GM10847 (cell line): Measurements from ENCODE around the gene EPHA7.

Source experiments
- POLR2A ChIP-seq: IDR thresholded peaks from 2 replicates; pipeline ENCODE4 v1.6.1; 2011; ENCODE audit not compliant: insufficient read length; ENCODE audit errors: extremely low read depth

Gene EPHA7

GRCh38 chr6:93419304-93420162 is at the start of gene EPHA7:
Gene EPHA7, minus strand, starts transcription at chr6:93419559. Its CDS starts 218 bp downstream, at chr6:93419341.
- no peak for TF ChIP-seq POLR2A

- no peak for TF ChIP-seq POLR2A
Observed at GRCh38 chr6:93468291-93468690, 48.9 kb upstream of the EPHA7 start.

- no peak for TF ChIP-seq POLR2A
Observed at GRCh38 chr6:93454533-93454932, 35.2 kb upstream of the EPHA7 start.

- no peak for TF ChIP-seq POLR2A
Observed at GRCh38 chr6:93453956-93454355, 34.6 kb upstream of the EPHA7 start.

GRCh38 chr6:93447874-93448273 is 28.5 kb upstream of the EPHA7 start:
- TF ChIP-seq POLR2A = no peak

DNA sequence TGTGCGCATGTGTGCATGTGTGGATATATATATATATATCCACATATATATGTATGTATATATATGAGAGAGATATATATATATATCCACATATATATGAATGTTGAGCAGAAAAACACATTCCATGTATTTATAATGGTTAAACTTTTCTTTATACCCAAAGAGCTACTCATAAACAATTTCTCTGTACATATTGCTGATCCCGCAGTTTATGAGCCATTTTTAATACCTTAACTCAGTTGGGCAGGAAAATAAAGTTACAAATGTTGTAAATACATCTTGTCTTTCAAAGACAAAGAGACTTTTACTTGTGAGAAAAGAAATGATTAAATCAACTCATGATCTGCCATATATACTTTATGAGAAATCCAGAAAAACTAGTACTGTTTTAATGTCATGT is 18.1 kb upstream of the EPHA7 start:
- no peak for TF ChIP-seq POLR2A

DNA sequence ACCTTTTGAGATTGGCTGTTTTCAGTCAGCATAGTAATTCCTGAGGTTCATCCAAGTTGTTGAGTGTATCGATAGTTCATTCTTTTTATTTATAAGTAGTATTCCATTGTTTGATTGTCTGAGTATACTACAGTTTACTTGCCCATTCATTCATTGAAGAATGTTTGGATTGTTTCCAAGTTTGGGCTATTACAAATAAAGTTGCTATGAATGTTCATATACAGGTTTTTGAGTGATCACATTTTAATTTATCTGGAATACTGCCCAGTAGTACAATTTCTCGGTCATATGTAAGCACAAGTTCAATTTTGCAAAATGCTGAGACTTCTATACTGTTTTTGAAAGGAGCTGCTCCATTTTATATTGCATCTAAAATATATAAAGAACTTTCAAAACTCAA is 14.2 kb upstream of the EPHA7 start:
- TF ChIP-seq POLR2A = no peak

- no peak for TF ChIP-seq POLR2A
Observed at GRCh38 chr6:93424303-93425064, 5.1 kb upstream of the EPHA7 start.

DNA sequence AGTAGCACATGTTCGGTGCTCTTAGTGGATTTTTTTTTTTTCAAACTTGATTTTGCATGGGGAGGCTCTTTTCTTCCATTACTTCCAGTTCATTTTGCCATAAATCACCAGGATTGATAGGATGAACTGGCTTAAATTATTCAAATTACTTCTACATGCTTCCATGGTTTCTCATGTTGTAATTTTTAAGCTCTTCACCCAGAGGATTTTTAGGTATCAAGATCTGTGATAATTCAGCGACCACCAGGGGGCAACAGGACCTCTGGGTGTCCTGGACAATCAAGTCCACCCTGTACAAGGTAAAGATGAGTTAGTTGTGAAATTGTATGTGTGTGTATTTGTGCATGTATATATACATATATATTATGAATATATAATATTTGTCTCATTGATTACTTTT is 4.2 kb upstream of the EPHA7 start:
- TF ChIP-seq POLR2A = no peak

DNA sequence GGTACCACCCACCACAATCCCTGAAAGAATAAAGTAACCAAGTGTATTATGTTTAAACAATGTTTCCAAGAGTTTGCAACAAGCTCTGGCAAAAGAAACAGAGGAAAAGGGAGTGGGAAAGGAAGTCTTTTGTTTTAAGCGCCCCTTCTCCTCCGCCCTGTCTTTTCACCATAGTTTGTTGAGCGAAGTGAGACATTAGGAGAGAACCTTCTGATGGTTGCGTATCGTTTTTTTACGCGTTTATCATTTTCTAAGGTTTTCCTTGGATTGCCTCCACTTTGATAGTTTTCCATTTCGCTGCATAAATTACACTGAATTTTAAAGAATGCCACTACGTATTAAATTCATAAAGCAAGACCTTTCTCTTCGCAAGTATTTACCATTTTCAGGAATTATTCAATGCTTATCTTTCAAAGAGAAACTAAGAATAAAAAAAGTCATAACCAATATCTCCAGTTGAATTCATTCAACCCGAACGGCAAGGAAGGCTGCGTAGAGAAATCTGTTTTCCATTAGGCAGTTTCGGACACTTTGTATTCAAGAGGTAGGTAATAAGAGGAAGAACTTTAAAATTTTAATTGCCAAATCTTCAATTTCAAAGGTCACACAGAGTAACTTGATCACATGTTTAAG is 920 bp upstream of the EPHA7 start:
- TF ChIP-seq POLR2A = no peak

- TF ChIP-seq POLR2A = no peak
Observed at GRCh38 chr6:93418408-93419303, 703 bp downstream of the EPHA7 start.

DNA sequence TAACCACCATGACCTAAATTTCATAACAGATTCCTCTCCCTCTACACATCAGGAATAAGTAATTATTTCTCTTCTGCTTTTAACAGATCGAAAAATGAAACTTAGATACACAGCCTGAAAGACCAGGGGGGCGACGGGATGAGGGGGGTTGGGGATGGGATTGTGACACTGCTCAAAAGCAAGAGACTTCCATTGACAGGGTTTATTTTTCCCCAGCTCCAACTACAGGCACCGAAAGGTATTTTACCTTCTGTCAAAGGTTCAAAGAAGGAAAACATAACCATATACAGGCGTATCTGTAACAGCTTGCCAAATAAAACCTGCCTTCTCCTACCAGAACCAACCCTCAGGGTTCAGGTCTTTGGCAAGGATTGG is 1.3 kb downstream of the EPHA7 start:
- TF ChIP-seq POLR2A = no peak

DNA sequence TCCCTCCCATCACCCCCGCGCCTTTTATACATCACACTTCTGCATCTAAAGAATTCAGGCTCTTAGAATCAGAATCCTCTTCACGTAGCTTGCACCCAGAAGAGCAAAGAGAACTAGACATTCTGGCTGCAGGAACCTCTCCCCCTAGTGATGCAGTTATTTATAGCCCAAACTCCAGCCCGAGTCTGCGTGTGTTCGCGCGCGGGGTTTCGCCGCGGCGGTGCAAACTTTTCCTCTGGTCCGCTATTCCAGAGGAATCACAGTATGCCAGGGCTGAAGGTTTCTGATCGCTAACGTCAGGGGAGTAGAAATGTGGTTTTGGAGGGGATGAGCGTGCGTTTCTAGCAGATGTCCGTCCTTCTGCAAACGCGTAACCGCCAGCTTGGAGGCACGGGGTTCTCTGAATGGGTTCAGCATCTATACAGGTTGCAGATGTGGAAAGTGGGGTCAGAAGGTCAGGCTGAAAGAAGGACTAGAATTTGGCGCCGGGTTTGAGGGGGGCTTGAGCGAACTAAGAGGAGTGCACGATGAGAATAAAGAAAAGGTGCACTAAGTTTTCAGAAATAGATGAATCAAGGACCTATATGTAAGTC is 1.8 kb downstream of the EPHA7 start:
- TF ChIP-seq POLR2A = no peak

DNA sequence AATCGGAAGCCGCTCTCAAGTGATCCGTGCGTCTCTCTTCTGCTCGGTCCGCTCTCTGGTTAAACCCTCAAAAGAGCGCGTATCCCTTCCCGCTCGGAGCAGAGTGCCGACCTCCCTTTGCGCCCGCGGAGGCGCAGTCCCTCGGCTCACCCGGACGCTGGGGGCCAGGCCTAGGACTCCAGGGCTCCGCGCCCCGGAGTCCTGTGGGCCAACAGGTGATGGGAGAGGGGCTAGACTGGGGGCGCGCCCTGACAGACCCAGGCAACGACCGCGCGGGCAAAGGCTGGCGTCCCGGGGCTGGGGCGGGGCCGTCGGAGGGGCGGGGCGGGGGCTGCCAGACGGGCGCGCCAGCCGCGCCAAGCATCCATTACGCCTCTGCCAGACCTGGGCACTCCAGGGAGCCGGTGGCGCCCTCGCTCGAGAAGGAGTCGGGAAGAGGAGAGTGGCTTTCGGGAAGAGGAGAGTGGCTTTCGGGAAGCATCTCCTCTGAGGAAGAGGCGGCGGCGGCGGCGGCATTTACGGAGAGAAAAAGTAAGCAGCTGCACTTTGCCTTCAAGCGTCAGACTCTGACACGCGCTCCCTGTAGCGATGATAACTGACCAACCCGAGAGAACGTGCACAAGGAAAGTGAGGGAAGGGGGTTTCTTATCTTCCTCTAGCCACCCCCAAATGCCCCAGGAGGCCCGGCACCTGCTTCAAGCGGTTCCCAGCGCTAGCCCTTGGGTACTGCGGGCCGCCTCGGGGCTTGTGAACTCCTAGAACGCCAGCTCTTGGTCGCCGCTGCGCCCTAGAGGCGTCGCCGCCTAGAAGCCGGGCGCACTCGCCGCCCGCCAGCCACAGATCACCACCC is 2.6 kb downstream of the EPHA7 start:
- TF ChIP-seq POLR2A = no peak

GRCh38 chr6:93413190-93413589 is 6.2 kb downstream of the EPHA7 start:
- TF ChIP-seq POLR2A = no peak
